HG03432 (cell line): Measurements from ENCODE around the gene FGR.
"Not testable (repeated sequence)": the region's sequence is repeated elsewhere in the genome, so short reads cannot be mapped to it uniquely, and the experiment has no call there.

ENCODE experiments used
- ATAC-seq: cut with Tn5 transposase; IDR thresholded peaks from one replicate; pipeline ENCODE4 v1.9.1; 2021; ENCODE audit warnings: mild to moderate bottlenecking, moderate library complexity; ENCODE audit not compliant: unreplicated experiment

Gene FGR

GRCh38 chr1:27660300-27660835 is 25.4 kb upstream of the FGR start:
- ATAC-seq, result no peak

DNA sequence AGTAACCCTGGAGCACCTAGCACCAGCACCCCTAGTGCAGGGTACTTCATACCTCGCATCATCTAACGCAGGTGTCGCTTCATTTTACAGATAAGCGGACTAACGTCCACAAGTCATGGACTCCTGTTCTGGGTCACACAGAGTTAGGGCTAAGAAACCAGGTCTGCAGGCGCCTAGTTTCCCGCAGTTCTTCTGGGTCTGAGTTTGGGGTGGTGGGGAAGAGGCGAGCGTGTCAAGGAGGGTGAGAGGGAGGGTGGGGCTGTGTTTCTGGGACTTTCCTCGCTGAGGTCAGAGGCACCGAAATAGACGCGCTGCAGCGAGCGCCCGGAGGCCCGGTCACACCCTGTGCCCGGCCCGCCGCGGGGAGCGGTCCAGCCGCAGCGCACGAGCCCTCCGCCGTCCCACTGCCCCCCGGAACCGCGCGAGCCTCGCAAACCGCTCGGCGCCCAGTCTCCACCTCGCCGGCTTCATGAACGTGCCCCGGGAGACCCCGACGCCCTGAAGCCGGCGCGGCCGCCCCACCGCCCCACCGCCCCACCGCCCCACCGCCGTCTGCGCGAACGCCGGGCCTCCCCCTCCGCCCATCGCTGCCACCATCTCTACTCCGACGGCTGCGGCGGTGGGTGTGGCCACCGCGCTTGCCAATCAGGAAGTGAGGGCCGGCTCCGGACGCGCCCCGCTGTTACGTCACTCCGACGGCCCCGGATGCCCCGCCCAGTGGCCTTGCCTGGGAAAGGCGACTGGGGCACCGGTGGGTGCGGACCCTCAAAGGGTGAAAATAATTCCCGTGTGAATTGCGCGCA is 24.7 kb upstream of the FGR start:
- peak; percentile 65 for ATAC-seq

GRCh38 chr1:27658951-27659496 is 24.0 kb upstream of the FGR start:
- peak; percentile 19 for ATAC-seq

DNA sequence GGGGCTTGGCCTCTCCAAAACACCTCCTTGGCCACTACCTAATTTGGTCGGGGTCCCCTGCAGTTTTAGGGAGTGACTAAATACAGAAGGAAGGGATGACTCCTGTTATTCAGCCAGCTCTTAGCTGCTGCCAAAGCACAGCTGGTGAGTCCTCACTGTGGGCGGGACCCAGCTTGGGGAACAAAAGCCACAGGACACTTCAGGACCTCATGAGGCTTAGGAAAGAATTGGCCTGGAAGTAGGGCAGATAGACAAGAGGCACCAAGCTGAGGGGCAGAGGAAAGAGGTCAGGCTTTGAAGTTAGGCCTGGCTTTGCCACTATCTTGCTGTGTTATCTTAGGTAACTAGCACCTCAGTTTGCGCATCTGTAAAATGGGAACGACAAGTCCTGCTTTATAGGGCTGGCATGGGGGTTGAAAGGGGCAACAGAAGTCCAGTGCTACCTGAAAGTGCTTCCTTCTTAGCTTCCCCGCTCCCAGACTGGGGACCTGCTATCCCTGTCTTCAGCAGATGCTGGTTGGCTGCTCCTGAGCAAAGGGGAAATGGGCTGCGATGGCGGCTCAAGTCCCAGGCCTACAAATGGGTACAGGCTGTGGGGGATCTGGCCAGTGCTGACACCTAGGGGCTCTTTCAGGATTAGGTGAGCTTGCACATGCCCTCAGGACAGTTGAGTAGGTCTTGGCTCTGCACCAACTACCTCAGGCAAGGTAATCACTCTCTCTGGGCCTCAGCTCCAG is 21.3 kb upstream of the FGR start:
- ATAC-seq, result no peak

GRCh38 chr1:27655151-27655937 is 20.4 kb upstream of the FGR start:
- ATAC-seq, result no peak

DNA sequence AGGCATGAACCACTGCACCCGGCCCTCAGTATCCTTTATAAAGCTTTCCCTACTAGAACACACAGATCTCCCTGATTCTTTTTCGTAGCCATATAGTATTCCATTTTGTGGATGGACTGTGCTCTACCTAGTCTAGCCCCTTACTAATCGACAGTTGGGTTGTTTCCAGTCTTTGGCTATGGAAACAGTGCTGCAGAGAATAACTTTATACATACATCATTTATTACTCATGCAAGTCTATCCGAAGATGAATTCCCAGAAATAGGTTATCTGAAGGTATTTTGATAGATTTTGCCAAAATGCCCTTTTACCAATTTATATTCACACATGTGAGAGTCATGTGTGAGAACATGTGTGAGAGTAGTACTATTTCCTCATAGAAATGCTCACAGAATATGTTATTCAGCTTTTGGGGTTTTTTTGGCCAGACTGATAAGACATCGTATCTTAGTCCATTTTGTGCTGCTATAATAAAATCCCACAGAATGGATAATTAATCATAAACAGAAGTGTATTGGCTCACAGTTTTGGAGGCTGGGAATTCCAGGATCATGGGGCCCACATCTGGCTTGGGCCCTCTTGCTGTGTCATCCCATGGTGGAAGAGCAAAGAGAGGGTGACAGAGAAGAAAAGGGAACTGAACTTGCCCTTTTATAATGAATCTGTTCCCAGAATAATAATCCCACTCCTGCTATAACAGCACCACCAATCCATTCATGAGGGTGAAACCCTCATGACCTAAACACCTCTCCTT is 17.3 kb upstream of the FGR start:
- ATAC-seq, result no peak

DNA sequence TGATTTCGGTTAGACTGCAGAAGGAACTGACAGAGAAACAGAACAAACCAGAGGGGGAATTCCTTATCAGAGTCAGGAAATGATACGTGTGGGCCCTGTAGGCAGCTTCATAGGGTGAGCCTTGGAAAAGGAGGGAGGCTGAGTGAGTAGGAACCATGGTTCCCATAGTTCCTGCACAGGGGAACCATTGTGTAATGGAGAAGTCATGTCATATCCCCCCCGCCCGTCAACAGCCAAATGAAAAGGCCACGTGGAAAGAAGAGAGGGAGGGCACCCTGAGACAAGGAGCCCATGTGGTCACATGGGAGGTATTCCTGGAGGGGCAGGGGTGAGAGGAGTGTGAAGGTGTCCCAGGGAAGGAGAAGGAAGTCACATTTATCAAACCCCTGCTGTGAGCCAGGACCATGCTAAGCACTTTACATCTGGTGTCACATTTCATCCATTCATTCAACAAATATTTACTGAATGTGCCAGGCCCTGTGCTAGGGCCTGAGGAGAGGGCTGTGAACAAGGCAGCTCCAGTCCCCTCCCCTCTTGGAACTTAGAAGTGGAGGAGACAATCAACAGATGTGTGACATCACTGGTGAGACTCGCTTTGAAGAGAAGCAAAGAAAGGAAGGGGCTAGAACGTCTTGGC is 15.7 kb upstream of the FGR start:
- ATAC-seq, result no peak

GRCh38 chr1:27650171-27650538 is 15.2 kb upstream of the FGR start:
- no peak for ATAC-seq

GRCh38 chr1:27649306-27649635 is 14.3 kb upstream of the FGR start:
- ATAC-seq, result no peak

DNA sequence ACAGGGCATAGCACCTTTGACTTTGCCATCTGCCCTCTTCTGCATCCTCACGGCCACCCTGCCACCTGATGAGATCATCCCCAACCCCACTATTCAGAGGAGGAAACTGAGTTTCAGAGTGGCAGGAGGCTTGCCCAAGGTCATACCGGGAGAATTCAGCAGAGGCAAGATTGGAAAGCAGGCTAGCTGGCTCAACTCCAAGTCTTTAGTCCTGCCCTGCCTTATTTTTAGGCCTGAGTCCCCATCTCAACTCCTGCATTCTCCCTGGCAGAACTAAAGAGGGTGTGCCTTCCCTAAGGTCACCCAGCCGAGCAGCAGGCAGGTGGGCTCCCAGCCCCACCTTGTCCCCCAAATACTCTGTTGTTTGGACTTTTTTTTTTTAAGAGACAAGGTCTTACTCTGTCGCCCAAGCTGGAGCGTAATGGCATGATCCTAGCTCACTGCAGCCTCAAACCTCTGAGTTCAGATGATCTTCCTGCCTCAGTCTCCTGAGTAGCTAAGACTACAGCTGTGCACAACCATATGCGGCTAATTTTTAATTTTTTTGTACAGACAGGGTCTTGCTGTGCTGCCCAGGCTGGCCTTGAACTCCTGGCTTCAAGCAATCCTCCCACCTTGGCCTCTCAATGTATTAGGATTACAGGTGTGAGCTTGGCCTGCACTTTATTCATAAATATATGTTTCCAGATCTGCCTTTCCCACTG is 13.8 kb upstream of the FGR start:
- ATAC-seq, result no peak

DNA sequence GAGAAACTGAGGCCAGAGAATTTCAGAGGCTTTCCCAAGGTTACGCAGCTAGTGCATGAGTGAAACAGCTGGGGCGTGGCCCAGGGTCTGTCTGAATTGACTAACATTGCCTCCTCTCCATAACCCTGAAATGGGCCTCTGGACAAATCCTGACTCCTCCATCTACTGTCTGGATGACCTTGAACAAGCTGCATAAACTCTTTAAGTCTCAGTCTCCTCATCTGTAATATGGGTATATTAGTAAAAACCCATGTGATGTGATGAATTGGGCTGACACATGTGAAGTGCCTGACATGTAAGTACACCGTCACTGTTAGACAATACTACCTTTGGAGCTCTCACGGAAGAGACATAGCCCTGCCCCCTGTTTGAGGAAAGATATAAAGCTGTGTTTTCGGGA is 12.3 kb upstream of the FGR start:
- ATAC-seq, result no peak

DNA sequence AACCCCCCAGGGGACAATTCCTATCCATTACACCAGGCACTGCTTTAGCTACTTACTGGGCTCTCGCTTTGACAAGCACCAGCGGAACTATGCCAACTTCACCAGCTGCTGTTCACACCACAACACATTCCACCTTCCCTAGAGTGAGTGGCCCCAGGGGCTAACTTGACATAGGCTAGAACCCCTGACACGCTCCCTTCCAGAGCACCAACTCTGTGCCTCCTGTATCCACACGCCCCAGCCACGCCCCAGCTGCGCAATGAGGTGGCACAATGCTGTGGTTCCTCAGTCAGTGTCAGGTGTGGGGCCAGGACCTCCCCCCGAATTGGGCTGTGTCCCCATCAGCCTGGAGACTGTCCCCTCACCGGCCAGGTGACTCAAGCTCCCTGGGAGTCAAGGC is 11.7 kb upstream of the FGR start:
- ATAC-seq, result no peak

- ATAC-seq, result no peak
Measured at GRCh38 chr1:27645071-27645415, 10.1 kb upstream of the FGR start.

GRCh38 chr1:27644369-27645070 is 9.5 kb upstream of the FGR start:
- ATAC-seq, result no peak

DNA sequence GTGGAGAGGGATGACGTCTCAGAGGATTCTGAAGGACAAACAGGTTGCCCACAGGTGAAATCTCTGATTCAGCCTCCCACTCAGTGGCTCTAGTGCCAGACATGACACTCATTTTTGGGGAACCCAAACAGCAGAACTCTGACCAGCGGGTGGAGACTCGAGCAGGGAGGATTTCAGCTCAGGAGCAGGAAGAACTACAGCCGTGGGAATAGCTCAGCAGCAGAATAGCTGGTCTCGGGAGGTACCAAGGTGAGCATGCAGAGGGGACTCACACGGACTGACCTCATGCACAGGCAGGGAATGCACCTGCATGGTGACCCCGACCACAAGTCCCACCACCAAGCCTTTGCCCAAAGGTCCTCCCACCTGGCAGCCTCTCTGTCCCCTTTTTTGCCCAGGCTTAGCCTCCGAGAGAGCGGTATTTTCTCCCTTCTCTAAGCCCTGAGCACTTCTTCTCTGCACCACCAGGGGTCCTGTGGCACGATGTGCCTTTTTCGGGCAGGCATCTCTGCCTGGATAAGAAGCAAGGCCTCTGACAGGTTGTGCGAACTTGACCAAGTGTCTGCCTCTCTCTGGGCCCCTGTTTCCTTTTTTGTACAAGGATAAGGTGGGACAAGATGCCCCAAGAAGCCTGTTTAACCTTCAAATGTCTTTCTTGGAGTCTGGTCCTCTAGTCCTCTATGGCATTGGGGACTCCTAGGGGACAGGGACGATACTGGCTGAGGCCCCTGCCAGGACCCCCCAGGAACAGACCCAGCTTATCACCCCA is 8.8 kb upstream of the FGR start:
- ATAC-seq, result no peak

GRCh38 chr1:27640514-27640913 is 5.5 kb upstream of the FGR start:
- ATAC-seq, result not testable (repeated sequence)

DNA sequence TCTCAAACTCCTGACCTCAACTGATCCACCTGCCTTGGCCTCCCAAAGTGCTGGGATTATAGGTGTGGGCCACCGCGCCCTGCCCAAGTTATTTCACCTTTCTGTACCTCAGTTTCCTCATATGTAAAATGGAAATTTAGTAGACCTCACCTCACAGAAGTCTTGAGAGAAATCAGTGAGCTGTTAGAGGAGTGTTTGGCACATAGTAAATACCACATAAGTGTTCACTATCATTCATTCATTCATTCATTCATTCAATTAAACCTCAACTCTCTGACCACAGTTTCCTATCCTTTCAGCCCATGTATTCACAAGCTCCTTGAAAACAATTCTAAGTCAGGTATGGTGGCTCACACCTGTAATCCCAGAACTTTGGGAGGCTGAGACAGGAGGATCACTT is 3.8 kb upstream of the FGR start:
- no peak for ATAC-seq

GRCh38 chr1:27638047-27638734 is 3.2 kb upstream of the FGR start:
- ATAC-seq, result no peak
